IMR-90 (cell line): ENCODE results near the gene SEL1L2. TPM values are rescaled to one million over a fixed set of nuclear protein-coding genes. Genes with fewer than 3 reads are reported as not detected.

Source experiments
- ATAC-seq: fragments of 200-7000 bp; cut with Tn5 transposase; 2 replicates; pipeline ENCODE4 v1.9.1; 2020; ENCODE audit warnings: low read depth, mild to moderate bottlenecking, moderate library complexity
- BruUV-seq: library from RNA; stranded (reverse); fragments of 400-500 nt; replicated peaks from 2 replicates; lab custom pipeline; 2021; lab: Mats Ljungman, UMichigan
- CTCF ChIA-PET: fragments of 300-600 bp; formaldehyde crosslinking; extraction: SDS; loops from one replicate; lab custom pipeline; 2021; ENCODE audit warnings: antibody characterized with exemption; lab: Yijun Ruan, JAX
- POLR2A ChIA-PET: fragments of 300-600 bp; sonication (Branson Sonifier 250); formaldehyde crosslinking; loops from one replicate; lab custom pipeline; 2022; ENCODE audit warnings: antibody characterized with exemption; ENCODE audit not compliant: unreplicated experiment; lab: Charles Lee
- DNase-seq: peaks from one replicate; pipeline ENCODE4 v3.0.0; 2013
- H2AFZ ChIP-seq: replicated peaks from 2 replicates; pipeline ENCODE3; 2013; ENCODE audit warnings: low read length, mild to moderate bottlenecking; ENCODE audit not compliant: poor library complexity
- H2AK5ac ChIP-seq: 2 replicates; pipeline ENCODE4 v1.6.1; 2013; ENCODE audit warnings: low read depth, low read length, inconsistent platforms
- H2AK9ac ChIP-seq: replicated peaks from 2 replicates; pipeline ENCODE3; 2013; ENCODE audit warnings: mild to moderate bottlenecking, low read depth, low read length, moderate library complexity; ENCODE audit not compliant: poor library complexity
- H2BK120ac ChIP-seq: 2 replicates; pipeline ENCODE4 v1.6.1; 2013; ENCODE audit warnings: low read depth, low read length, inconsistent platforms
- H2BK15ac ChIP-seq: 3 replicates; pipeline ENCODE4 v1.6.1; 2013; ENCODE audit warnings: low read depth, low read length, inconsistent platforms
- H2BK20ac ChIP-seq: 2 replicates; pipeline ENCODE4 v1.6.1; 2013; ENCODE audit warnings: low read depth, mild to moderate bottlenecking, inconsistent platforms, low read length, moderate library complexity
- H2BK5ac ChIP-seq: 2 replicates; pipeline ENCODE4 v1.6.1; 2013; ENCODE audit warnings: mild to moderate bottlenecking, low read depth, low read length, inconsistent platforms; ENCODE audit not compliant: poor library complexity, severe bottlenecking
- H3K14ac ChIP-seq: replicated peaks from 2 replicates; pipeline ENCODE4 v1.6.1; 2013; ENCODE audit warnings: low read depth, low read length, inconsistent platforms
- H3K18ac ChIP-seq: 2 replicates; pipeline ENCODE4 v1.6.1; 2013; ENCODE audit warnings: low read depth, low read length, control low read depth
- H3K23ac ChIP-seq: 2 replicates; pipeline ENCODE4 v1.6.1; 2013; ENCODE audit warnings: low read depth, low read length, inconsistent platforms
- H3K27ac ChIP-seq: 2 replicates; pipeline ENCODE4 v1.5.1; 2013; ENCODE audit warnings: mild to moderate bottlenecking, control low read depth, low read length; ENCODE audit not compliant: insufficient read depth
- H3K27me3 ChIP-seq: 2 replicates; pipeline ENCODE4 v1.6.1; 2013; ENCODE audit warnings: low read length; ENCODE audit not compliant: control insufficient read depth, insufficient read depth
- H3K36me3 ChIP-seq: 2 replicates; pipeline ENCODE4 v1.6.1; 2013; ENCODE audit warnings: low read length, mixed read lengths; ENCODE audit not compliant: control insufficient read depth, insufficient read depth
- H3K4ac ChIP-seq: 2 replicates; pipeline ENCODE4 v1.6.1; 2013; ENCODE audit warnings: low read depth, low read length, inconsistent platforms
- H3K4me1 ChIP-seq: 2 replicates; pipeline ENCODE4 v1.6.1; 2013; ENCODE audit warnings: low read length, mixed read lengths; ENCODE audit not compliant: control insufficient read depth, insufficient read depth
- H3K4me2 ChIP-seq: 2 replicates; pipeline ENCODE4 v1.6.1; 2013; ENCODE audit warnings: low read depth, mild to moderate bottlenecking, control low read depth, low read length, moderate library complexity
- H3K4me3 ChIP-seq: 2 replicates; pipeline ENCODE4 v1.5.1; 2013; ENCODE audit warnings: low read depth, mild to moderate bottlenecking, control low read depth, low read length, moderate library complexity; ENCODE audit not compliant: insufficient read depth
- H3K56ac ChIP-seq: 2 replicates; pipeline ENCODE4 v1.6.1; 2013; ENCODE audit warnings: low read length, inconsistent platforms; ENCODE audit not compliant: insufficient read depth; ENCODE audit errors: extremely low read depth
- H3K79me1 ChIP-seq, 2 experiments: 2 replicates each; pipeline ENCODE4 v1.6.1; 2013; ENCODE audit warnings: low read length in 2 of 2, inconsistent platforms in 1 of 2, low read depth in 1 of 2
- H3K9ac ChIP-seq: 2 replicates; pipeline ENCODE4 v1.6.1; 2013; ENCODE audit warnings: low read depth, low read length, control low read depth
- H3K9me1 ChIP-seq: 2 replicates; pipeline ENCODE4 v1.6.1; 2013; ENCODE audit warnings: low read length, inconsistent platforms; ENCODE audit not compliant: insufficient read depth
- H3K9me3 ChIP-seq: 2 replicates; pipeline ENCODE4 v1.6.1; 2013; ENCODE audit warnings: low read length; ENCODE audit not compliant: control insufficient read depth, insufficient read depth
- H4K20me1 ChIP-seq: 2 replicates; pipeline ENCODE4 v1.6.1; 2013; ENCODE audit warnings: low read length, inconsistent platforms; ENCODE audit not compliant: insufficient read depth
- H4K5ac ChIP-seq: 2 replicates; pipeline ENCODE4 v1.6.1; 2013; ENCODE audit warnings: mild to moderate bottlenecking, low read depth, low read length, control low read depth
- H4K8ac ChIP-seq, 2 experiments: 2 replicates each; pipeline ENCODE4 v1.6.1; 2013; ENCODE audit warnings: low read depth in 2 of 2, low read length in 2 of 2, control low read depth in 1 of 2, inconsistent platforms in 1 of 2
- H4K91ac ChIP-seq: 2 replicates; pipeline ENCODE4 v1.6.1; 2013; ENCODE audit warnings: low read depth, low read length, inconsistent platforms; ENCODE audit not compliant: insufficient read depth
- NFE2L2 ChIP-seq: fragments of 150-350 bp; IDR thresholded peaks from 2 replicates; pipeline ENCODE4 v1.6.1; 2016; ENCODE audit warnings: low read depth, mild to moderate bottlenecking, low read length
- WGBS, 2 experiments: methylation state at CpG; one replicate each; pipeline versions ENCODE4 v1.1.5 to v1.1.7; 2013; ENCODE audit warnings: missing lambda C conversion rate in 2 of 2; ENCODE audit not compliant: insufficient read length in 1 of 2; ENCODE audit errors: extremely low coverage in 2 of 2; 5-methylcytosine and 5-hydroxymethylcytosine counted together
- dilution Hi-C: fragments of 300-500 bp; cut with HindIII; formaldehyde crosslinking; loops from one replicate; pipeline ENCODE4 v1.14.3; 2018; ENCODE audit warnings: low sequenced_read_pairs; ENCODE audit not compliant: unreplicated experiment
- in situ Hi-C: fragments of 300-500 bp; cut with MboI; formaldehyde crosslinking; loops from 3 replicates; pipeline ENCODE4 v1.14.3; 2019; ENCODE audit warnings: low sequenced_read_pairs, inconsistent platforms, mixed read lengths
- intact Hi-C: fragments of 100-400 bp; cut with micrococcal nuclease; formaldehyde crosslinking; loops from 2 replicates; pipeline ENCODE4 v1.10.0; 2022
- polyA plus RNA-seq, 3 experiments: library from polyadenylated mRNA; depleted of rRNA; stranded (reverse); fragments of >200 nt; gene quantifications; 2 replicates each; pipeline ENCODE4 v1.2.3, GENCODE V29; 2012; ENCODE audit warnings: low replicate concordance in 1 of 3
- total RNA-seq: library from RNA; depleted of rRNA; stranded (reverse); fragments of >200 nt; gene quantifications from 2 replicates; pipeline ENCODE4 v1.2.3, GENCODE V29; 2012

Gene SEL1L2
- total and polyA plus RNA-seq, 2 of the 4 experiments (the other 2 are of a cell fraction) = not detected

- Histone ChIP-seq H4K8ac (no peak overlapping the region), H4K20me1 (no peaks in the 10 kb centered on the region), H3K4ac (no peak overlapping the region), H3K4me2 (no peak overlapping the region), H4K5ac (no peak overlapping the region), H2AFZ (no peak overlapping the region), H2BK15ac (no peak overlapping the region), H2BK120ac (no peak overlapping the region), H3K18ac (no peak overlapping the region), H4K91ac (no peak overlapping the region), H3K79me1 (no peaks in the 10 kb centered on the region), H2BK5ac (no peak overlapping the region), H2BK20ac (no peak overlapping the region), H3K56ac (no peak overlapping the region), H2AK9ac (no peak overlapping the region), H3K14ac (no peak overlapping the region), H3K23ac (no peak overlapping the region), H3K27me3 (no peaks in the 10 kb centered on the region), H3K4me3 (no peak overlapping the region), H3K36me3 (no peaks in the 10 kb centered on the region), H3K9me1 (no peaks in the 10 kb centered on the region), H3K27ac (no peak overlapping the region), H2AK5ac (no peak overlapping the region), H3K9me3 (peaks cover 2% of the 10 kb centered on the region; the same call in 1 of the 2 replicates), H3K4me1 (no peaks in the 10 kb centered on the region), H3K9ac (no peak overlapping the region)
- 69% methylated on average over 5 of the region's 6 CpGs; no CpG with 5 or more reads in 1 of the 2 experiments for WGBS, 2 experiments
- ChIA-PET POLR2A (no interaction called here), CTCF (no interaction called here)
- dilution Hi-C loops = no loop called here
- no peak for TF ChIP-seq NFE2L2
- intact Hi-C loops = no loop called here
- BruUV-seq = no TSS peak
- ATAC-seq (no peak), DNase-seq (no peak)
- in situ Hi-C loops = no loop called here
Observed at GRCh38 chr20:13934992-13935894, 55.2 kb downstream of the SEL1L2 start.
